Osteocyte (in vitro differentiated cells): ENCODE results near the gene TP53AIP1. TPM values are rescaled to one million over a fixed set of nuclear protein-coding genes. Genes with fewer than 3 reads are reported as not detected.

Source experiments
- DNase-seq: peaks from one replicate; pipeline ENCODE4 v3.0.0; 2021; ENCODE audit warnings: mixed read lengths; ENCODE audit not compliant: unreplicated experiment; ENCODE audit errors: extremely low spot score
- H3K27ac Mint-ChIP-seq: one replicate; pipeline ENCODE4 v1.8.0; 2021; ENCODE audit warnings: mild to moderate bottlenecking, mixed read lengths; ENCODE audit not compliant: unreplicated experiment
- H3K27me3 Mint-ChIP-seq: one replicate; pipeline ENCODE4 v1.8.0; 2021; ENCODE audit warnings: mixed read lengths; ENCODE audit not compliant: unreplicated experiment
- H3K36me3 Mint-ChIP-seq: one replicate; pipeline ENCODE4 v1.8.0; 2021; ENCODE audit warnings: mixed read lengths; ENCODE audit not compliant: unreplicated experiment
- H3K4me1 Mint-ChIP-seq: one replicate; pipeline ENCODE4 v1.8.0; 2021; ENCODE audit warnings: mixed read lengths; ENCODE audit not compliant: unreplicated experiment
- H3K4me3 Mint-ChIP-seq: one replicate; pipeline ENCODE4 v1.8.0; 2021; ENCODE audit warnings: mild to moderate bottlenecking, moderate library complexity, mixed read lengths; ENCODE audit not compliant: unreplicated experiment
- H3K9me3 Mint-ChIP-seq: one replicate; pipeline ENCODE4 v1.8.0; 2021; ENCODE audit warnings: mixed read lengths; ENCODE audit not compliant: unreplicated experiment
- total RNA-seq: library from RNA; stranded (reverse); gene quantifications from 2 replicates; pipeline ENCODE4 v1.2.1, GENCODE V29; 2021
- TF ChIP-seq, protein P1 (sequence below): fragments of 200-600 bp; sonication (generic); IDR thresholded peaks from 2 replicates; pipeline ENCODE4 v1.5.0; 2021; ENCODE audit warnings: antibody characterized with exemption, mild to moderate bottlenecking, moderate library complexity

Gene TP53AIP1
- total RNA-seq, 1 donor from 2014 or later: not detected

DNA sequence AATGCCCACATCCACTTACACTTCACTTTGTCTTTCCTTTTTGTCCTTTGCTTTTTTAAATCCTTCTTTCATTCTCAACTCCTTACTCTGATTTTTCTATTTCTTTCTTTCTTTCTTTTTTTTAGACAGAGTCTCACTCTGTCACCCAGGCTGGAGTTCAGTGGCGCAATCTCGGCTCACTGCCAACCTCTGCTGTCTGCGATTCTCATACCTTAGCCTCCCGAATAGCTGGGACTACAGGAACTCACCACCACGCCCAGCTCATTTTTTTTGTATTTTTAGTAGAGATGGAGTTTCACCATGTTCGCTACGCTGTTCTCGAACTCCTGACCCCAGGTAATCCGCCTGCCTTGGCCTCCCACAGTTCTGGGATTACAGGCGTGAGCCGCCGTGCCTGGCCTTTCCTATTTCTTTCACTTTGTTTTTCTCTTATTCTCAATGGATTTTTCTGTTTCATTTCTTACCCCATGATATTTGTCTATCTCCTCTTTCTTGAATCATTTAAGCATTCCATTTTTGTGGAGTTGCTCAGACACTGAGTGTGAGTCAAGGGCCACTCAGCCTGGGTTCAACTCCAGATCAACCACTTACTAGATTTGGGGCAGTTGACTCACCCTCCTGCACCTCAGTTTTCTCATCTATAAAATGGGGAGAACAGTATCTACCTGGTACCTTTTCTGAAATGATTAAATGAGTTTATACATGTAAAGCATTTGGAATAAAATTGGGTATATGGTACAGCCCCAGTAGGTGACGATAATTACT is 43.9 kb downstream of the TP53AIP1 start:
- no peak overlapping the region for H3K27ac Mint-ChIP-seq
- H3K9me3 Mint-ChIP-seq: no peaks in the 10 kb centered on the region
- H3K4me1 Mint-ChIP-seq: peaks cover 8% of the 10 kb centered on the region
- H3K36me3 Mint-ChIP-seq: no peaks in the 10 kb centered on the region
- TF ChIP-seq, protein P1, sequence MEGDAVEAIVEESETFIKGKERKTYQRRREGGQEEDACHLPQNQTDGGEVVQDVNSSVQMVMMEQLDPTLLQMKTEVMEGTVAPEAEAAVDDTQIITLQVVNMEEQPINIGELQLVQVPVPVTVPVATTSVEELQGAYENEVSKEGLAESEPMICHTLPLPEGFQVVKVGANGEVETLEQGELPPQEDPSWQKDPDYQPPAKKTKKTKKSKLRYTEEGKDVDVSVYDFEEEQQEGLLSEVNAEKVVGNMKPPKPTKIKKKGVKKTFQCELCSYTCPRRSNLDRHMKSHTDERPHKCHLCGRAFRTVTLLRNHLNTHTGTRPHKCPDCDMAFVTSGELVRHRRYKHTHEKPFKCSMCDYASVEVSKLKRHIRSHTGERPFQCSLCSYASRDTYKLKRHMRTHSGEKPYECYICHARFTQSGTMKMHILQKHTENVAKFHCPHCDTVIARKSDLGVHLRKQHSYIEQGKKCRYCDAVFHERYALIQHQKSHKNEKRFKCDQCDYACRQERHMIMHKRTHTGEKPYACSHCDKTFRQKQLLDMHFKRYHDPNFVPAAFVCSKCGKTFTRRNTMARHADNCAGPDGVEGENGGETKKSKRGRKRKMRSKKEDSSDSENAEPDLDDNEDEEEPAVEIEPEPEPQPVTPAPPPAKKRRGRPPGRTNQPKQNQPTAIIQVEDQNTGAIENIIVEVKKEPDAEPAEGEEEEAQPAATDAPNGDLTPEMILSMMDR: no peak
- H3K4me3 Mint-ChIP-seq: no peak overlapping the region
- no peak for DNase-seq
- peaks cover 40% of the 10 kb centered on the region for H3K27me3 Mint-ChIP-seq

GRCh38 chr11:128897826-128898225 is 44.8 kb downstream of the TP53AIP1 start:
- no peaks in the 10 kb centered on the region for H3K36me3 Mint-ChIP-seq
- TF ChIP-seq, protein P1: no peak
- H3K9me3 Mint-ChIP-seq: no peaks in the 10 kb centered on the region
- H3K27ac Mint-ChIP-seq: no peak overlapping the region
- no peak overlapping the region for H3K4me3 Mint-ChIP-seq
- peaks cover 42% of the 10 kb centered on the region for H3K27me3 Mint-ChIP-seq
- DNase-seq: no peak
- peaks cover 3% of the 10 kb centered on the region for H3K4me1 Mint-ChIP-seq

DNA sequence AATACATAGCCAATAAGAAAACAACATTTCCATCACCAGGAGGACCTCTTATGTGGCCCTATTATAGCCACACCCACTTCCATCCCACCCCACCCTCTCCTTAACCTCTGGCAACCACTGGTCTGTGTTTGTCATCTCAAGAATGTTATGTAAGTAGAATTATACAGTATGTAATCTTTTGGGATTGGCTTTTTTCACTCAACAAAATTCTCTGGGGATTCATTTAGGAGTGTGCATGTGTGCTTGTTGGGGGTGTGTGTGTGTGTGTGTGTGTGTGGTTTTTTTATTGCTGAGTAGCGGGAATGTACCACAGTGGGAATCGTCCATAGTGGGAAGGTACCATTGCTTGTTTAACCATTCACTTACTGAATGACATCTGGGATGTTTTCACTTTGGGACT is 46.3 kb downstream of the TP53AIP1 start:
- Mint-ChIP-seq H3K27ac (no peak overlapping the region), H3K4me3 (no peak overlapping the region), H3K9me3 (no peaks in the 10 kb centered on the region), H3K36me3 (no peaks in the 10 kb centered on the region), H3K27me3 (peaks cover 39% of the 10 kb centered on the region), H3K4me1 (peaks cover 3% of the 10 kb centered on the region)
- DNase-seq: no peak
- TF ChIP-seq, protein P1: no peak

- DNase-seq: no peak
- Mint-ChIP-seq H3K27me3 (peaks cover 35% of the 10 kb centered on the region), H3K27ac (no peak overlapping the region), H3K4me1 (peaks cover 3% of the 10 kb centered on the region), H3K36me3 (no peaks in the 10 kb centered on the region), H3K9me3 (no peaks in the 10 kb centered on the region), H3K4me3 (no peak overlapping the region)
- TF ChIP-seq, protein P1: no peak
Observed at GRCh38 chr11:128895526-128895925, 47.1 kb downstream of the TP53AIP1 start.

DNA sequence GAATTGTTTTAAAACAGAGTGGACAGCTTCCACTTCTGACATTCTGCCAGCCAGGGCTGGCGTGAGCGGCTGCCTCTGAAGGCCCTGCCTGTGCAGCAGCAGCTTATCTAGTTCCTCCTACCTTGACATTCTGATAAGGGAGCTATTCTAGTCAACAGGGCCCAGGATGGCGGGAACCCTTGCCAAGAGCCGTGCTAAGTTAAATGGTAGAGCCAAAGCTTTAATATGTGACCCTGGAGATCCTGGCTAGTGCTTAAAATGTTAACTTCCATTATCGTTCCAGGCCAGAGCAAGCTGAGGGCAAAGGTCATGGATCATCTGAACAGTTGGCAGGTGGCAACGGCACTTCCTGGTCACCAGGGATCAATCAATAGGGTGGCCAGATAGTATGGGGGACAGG is 48.0 kb downstream of the TP53AIP1 start:
- Mint-ChIP-seq H3K27me3 (peaks cover 31% of the 10 kb centered on the region), H3K4me1 (peaks cover 4% of the 10 kb centered on the region), H3K36me3 (no peaks in the 10 kb centered on the region), H3K27ac (no peak overlapping the region), H3K4me3 (no peak overlapping the region), H3K9me3 (no peaks in the 10 kb centered on the region)
- TF ChIP-seq, protein P1: no peak
- DNase-seq: no peak
